Activated CD8-positive, alpha-beta memory T cell treated with anti-CD3 and anti-CD28 coated beads, Interleukin-2, amount 50 U/mL, for 48 hours (primary cell): ENCODE data around the gene ZBTB34.

Source experiments
- DNase-seq: peaks from one replicate; pipeline ENCODE4 v3.0.0-alpha.2; 2020

Gene ZBTB34

DNA sequence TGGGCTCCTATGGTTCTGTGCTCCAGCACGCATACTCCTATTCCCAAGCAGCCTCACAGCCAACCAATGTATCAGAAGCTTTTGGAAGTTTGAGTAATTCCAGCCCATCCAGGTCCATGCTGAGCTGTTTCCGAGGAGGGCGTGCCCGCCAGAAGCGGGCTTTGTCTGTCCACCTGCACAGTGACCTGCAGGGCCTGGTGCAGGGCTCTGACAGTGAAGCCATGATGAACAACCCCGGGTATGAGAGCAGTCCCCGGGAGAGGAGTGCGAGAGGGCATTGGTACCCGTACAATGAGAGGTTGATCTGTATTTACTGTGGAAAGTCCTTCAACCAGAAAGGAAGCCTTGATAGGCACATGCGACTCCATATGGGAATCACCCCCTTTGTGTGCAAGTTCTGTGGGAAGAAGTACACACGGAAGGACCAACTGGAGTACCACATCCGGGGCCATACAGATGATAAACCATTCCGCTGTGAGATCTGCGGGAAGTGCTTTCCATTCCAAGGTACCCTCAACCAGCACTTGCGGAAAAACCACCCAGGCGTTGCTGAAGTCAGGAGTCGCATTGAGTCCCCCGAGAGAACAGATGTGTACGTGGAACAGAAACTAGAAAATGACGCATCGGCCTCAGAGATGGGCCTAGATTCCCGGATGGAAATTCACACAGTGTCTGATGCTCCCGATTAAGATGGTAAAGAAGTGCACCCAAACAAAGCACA, 19.9 kb downstream of the ZBTB34 start:
- DNase-seq = no peak

DNA sequence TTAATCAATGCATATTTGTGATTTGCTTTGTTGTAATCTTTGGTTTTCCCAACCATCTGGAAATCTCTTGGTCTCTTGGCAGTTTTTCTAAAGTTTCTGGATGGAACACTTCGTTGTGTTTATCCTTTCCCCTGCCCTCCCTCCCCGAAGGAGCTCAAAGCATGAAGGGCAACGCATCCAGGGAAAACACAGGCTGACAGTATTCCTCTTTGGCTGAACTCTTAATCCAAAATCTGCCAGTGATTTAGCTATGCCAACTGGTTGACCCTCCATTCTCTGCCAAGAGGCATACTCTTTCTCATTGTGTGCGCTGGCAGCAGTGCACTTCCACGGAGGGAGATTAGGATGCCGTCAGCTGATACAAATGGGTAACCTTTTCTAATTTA, 20.5 kb downstream of the ZBTB34 start:
- no peak for DNase-seq

DNA sequence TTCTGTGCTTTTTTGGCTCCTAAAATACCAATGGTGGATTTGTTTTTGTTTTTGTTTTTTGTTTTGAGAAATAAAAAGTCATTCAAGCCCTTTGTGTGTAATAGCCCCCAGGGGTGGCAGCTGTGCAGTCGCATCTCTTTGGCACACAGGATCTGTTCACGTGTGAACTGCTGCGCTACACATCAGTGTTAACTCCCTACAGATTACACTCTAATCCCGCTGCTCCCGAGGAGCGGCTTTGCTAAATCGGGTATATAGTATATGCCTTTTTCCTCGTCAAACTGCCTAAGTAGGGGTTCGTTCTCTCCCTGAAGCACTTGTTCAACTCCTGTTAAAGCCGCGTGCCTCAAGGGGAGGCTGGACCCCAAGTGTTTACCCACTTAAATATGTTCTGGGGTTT, 22.3 kb downstream of the ZBTB34 start:
- no peak for DNase-seq

DNA sequence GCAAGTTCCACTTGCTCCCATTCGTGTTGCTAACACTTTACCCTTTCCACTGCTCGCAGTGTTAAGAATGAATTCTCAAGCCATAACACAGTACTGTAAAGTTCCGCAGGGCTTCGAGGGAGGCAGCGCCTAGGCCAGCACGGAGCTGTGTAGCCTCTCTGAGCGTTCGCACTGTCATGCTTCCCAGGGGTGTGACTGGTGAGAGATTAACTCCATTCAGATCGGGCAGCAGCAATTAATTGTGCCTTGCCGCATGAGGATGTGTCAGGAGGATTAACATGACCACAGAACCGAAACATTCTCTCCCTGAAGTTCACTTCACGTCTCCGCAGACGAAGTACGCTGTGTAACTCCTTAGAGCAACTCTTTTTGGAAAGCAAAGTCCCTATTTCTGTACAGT, 23.2 kb downstream of the ZBTB34 start:
- no peak for DNase-seq

DNA sequence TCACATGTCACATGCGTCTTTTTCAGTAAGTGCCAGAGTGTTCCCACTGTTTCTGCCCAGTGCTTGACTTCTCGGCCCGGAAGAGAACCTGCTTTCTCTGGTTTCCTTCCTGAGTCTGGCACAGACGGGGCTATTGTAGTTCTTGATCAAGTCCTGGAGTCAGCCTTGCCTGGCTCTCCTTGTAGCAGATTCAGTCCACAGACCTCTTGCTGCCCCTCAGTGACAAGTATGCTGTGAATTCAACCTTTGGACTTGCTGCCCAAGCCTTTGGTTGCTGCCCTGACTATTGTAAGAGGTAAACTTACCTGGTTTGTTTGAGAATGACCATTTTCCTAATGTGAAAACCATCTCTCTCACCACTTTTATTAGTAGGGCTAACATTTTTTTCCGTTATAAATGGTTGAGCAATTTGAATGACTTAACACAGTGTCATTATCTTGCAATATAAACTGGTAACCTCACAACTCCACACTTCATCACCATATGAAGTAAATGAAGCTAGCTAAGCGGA, 24.7 kb downstream of the ZBTB34 start:
- no peak for DNase-seq

DNA sequence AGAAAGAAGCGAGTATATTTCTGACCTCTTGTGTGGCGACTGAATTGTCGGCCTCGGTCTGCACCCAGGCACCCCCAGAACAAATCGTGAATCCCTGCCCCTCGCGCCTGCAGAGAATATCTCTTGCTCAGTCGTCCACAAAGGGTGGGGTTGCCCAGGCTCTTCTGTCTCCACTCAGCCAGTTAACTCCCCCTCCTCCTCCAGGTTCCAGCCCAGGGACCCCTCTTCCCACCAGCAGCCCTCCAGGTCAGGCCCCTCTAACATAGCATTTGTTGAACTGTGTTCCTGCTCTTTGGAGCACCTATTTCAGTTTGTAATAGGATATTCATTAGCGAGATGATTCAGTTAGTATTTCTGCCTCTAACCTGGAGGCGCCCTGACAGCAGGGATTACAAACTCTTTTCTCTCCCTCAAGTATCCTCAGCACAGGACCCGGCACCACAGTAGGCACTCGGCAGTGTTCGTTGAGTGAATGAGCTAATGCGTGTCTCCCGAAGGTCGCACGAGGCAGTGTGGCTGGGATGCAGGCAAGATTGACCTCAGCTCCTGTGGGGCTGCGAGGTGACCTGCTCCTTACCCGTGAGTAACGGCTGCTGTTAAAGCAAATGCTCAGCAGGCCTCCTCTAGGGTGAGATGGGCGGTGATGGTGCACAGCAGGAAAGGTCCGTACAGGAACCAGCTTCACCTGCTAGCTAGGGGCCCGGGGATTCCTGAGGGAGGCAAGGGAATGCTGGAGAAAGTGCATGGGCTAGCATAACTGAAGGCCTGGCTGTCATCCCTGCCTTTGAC, 25.8 kb downstream of the ZBTB34 start:
- DNase-seq = no peak

DNA sequence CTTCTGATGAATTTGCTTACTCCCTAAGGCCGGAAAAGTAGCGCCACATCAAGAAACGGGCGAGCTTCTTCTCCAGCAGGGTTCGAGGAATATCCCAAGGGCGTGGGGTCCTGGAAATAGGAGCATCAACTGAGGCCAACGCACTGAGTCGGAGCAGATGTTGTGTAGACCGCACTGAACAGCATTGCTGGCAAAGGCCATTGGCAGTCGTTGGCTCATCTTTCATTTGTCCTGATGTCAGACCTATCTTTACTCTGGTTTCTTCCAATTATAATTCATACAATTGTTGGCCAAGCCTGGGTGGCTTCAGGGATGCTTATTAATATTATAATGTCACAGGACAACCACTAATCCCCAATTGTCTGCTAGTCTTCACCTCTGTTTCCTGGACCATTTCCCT, 26.5 kb downstream of the ZBTB34 start:
- no peak for DNase-seq

DNA sequence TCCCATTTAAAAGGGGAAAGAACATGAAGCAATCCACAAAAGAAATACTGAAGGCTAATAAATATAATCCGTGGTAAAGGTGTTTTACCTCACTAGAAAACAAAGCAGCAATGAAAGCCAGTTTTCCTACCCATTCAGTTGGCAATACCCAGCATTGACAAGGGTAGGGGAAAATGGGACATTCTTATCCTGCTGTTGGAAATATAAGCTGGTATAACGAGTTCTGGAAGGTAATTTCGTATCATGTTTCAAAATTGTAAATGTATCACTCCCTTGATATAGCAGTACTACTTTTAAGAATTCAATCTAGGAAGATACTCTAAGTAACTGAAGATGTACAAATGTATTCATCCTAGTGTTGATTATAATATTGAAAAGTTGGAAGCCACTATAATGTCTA, 31.2 kb downstream of the ZBTB34 start:
- no peak for DNase-seq

DNA sequence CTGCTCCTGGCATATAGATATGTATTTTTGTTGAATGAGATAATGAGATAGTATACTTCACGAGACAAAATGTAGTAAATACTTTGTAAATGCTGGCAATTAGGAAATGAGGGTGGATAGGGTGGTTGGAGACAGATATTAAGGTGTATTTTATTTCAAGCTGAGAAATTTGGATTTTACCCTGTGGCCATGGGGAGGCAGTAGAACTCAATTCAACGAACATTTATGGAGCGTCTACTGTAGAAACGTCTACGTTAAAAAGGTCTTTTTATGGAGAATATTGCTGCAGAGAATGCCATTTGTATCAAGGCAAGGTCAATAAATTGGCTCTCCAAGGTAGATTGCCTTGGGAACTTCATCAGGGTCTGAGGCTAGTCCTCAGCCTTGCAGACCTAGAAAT, 32.6 kb downstream of the ZBTB34 start:
- DNase-seq = no peak

DNA sequence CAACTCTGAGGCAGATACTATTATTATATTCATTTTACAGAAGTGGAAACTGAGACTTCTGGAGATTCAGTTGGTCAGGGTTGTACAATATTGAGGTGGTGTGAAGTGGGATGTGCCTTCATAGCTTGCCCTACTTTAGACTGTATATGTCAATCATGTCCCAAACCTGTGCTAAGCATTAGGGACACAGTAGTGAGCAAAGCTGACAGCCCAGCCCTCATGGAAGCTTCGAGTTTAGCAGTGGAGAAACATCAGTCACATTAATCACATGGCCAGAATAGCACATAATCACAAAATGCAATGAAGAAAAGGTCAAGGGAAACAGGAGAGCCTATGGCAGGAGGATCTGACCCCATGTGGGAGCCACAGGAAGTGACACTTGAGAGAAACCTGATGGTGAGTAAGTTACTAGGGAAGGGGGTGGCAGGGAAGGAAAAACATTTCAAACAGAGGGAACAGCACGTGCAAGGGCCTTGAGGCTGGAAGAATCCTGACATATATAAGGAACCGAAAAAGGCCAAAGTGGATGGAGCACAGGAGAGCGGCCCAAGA, 33.7 kb downstream of the ZBTB34 start:
- DNase-seq = no peak

DNA sequence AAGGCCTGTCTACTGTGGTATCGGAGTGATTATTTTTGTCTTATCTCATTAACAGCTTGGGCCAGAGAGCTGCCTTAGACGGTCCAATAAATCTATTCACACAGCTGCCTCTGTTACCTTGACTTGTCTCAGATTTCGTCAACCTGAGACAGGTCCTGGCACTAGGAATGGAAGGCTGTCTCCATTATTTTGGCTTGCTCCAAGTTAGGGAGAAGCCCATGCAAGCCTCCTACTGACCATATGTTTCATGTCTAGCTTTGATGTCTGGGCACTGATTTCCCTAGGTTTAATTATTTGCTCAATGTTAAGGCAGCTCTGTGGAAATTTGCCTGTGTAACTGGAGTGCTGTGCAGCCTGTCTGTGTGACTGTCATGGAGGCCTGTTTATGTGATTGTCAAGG, 41.8 kb downstream of the ZBTB34 start:
- no peak for DNase-seq

DNA sequence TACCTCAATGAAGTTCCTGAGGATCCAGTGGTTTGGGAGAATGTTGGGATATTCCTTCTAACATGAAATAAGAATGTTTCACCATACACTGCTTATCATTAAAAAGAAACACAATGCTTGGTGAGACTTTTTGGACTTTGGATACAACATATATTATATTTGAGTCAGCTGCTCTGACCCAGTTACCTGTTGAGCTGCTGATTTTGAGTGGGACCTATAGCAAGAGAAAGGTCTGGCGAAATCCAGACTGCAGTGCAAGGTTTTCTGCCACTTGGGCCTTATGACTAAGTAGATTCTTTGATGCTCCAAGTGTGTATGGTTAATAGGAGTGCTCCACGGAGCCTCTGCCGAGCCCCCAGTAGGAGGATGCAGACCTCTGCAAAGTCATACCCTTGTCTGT, 44.1 kb downstream of the ZBTB34 start:
- DNase-seq = no peak

DNA sequence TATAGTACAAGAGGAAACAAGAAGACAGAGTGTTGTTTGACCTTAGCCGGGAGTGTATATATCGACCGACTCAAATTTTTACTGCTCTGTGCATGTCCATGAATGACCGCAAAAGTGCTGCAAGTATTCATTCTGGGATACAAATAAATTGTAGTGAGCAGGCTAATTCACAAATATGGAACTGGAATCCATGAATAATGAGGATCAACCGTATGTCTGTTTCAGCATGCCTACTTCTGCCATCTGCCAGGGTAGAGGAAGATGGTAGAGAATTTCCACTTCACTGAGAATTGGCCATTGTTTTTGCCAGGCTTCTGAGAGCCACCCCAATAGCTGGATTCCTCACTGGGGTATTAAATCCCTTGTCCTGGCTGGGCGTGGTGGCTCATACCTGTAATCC, 45.7 kb downstream of the ZBTB34 start:
- DNase-seq = no peak

DNA sequence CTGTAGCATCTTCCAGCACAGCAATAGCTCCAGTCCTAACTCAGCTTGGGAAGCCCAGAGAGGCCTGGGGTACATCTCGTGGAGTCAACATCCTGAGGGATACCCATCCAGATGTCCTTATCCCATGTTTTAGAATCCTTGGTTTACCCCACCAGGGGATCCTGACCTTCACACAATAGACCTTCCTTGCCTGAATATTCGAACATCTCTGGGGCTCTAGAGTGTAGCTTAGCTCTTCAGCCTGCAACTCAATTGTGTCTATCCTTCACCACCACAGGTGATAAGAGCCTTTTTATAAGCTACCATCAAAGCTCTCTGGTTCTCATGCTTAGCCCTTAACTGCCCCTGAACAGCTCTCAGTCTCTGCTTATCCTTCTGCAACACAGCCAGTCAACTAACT, 46.6 kb downstream of the ZBTB34 start:
- no peak for DNase-seq

DNA sequence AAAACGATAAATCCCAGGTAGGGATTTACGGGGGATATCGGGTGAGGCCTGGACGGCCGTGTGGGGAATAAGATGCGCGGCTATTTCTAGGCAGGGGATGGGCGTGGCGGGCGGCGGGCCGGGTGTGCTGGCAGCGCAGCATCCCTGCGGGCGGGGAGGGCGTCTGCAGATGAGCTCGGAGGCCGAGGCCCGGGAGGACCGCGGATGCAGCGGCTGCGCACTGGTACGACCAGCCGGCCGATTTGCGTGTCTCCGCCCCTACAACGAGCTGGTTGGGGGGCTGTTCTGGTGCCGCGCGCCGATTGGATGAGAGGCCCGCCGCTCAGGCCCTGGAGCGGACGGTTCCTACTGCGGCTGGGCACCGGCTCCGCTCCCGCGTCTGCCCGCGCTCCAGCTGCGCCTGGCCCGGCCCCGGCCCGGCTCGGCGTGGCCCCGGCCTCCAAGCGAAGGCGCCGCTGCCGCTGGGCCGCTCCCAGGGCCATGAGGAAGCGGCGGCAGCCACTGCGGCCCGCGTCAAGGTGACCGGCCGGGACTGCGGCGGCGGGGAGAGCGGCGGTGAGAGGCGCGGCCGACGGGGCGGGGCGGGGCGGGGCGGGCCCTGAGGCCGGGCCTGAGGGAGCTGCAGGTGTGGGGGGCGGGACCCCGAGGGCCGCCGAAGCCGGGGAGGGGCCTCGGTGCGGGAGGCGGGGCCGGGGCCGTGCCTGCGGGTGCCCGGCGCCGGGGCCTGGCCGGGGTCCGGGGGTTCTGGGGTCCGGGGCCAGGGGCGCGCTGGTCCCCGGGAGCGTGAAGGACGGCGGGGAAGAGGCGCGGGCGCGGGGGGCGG, 54.2 kb downstream of the ZBTB34 start, which contains the start of gene RALGPS1:
Gene RALGPS1, plus strand, starts transcription at position 325 of the 823 bp plus-strand sequence. CDS start 47,508 bp downstream, outside the sequence.
- DNase-seq = peak; percentile 91

DNA sequence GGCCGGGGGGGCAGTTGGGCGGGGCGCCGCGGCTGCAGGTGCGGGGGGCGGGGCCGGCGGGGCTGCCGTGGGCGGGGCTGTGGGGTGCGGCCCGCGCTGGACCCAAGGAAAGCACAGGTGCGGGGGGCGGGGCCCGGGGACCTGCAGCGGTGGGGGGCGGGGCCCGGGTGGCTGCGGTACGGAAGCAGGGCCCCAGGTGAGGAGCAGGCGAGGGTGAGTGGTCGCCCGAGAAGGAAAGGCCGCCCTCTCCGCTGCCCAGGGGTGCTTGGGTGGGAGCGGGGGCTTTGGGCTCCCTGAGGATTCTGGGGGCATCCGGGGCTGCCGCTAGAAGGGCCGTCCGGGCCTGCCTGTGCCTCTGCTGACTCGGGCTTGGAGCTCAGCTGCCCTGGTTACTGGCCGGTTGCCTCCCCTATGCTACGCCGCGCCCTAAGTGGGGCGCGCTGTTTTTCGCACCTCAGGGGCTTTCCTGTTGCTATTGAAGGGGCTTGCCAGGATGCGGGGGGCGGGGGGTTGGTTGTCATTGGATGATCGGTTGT, 54.9 kb downstream of the ZBTB34 start:
- DNase-seq = no peak

DNA sequence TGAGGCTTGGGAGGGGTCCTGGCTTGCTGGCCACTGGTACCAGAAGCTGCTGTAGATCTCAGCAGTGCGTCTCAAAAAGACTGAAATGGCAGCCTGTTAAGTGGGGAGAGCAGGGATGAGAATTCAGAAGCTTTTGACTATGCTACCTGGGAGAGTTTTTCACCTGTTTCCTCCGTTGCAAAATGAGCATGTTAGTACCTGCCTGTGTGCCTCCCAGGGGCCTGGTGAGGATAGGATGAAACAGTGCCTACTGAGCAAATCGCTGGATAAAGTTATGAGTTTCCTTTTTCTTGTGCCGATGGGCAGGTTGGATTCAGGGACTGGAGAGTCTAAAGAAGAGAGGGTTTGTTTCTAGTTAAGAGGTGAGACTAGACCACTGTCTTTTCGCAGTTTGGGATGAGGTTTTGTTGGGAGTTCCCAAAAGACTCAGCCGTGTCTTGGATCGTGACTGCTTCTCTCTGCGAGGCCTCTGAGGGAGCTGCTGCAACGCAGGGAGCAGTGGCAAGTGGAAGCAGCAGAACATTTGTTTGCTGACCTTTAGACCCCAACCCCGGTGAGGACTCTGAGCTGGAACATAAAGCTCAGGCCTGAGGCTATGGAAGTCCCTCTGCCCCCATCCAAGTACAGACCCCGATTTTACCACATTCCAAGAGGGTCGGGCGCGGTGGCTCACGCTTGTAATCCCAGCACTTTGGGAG, 55.6 kb downstream of the ZBTB34 start:
- DNase-seq = no peak

DNA sequence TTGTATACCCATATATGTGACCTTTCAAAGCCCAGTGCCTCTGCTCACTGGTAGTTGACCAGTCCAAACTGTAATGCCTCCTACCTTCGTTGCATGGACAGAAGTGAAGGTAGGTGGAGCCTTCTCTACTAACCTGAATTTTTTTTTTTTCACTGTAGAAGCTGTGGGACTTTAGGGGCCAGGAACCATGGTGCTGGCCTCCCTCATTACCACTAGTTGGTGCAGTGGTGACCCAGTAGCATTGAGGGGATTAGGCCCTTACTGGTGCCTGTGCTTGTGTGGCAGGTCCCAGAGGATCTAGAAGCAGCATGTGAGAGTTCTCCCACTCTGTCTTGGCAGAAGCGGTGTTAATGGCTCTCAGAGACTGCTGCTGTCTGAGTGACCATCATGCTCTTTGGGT, 56.5 kb downstream of the ZBTB34 start:
- no peak for DNase-seq

DNA sequence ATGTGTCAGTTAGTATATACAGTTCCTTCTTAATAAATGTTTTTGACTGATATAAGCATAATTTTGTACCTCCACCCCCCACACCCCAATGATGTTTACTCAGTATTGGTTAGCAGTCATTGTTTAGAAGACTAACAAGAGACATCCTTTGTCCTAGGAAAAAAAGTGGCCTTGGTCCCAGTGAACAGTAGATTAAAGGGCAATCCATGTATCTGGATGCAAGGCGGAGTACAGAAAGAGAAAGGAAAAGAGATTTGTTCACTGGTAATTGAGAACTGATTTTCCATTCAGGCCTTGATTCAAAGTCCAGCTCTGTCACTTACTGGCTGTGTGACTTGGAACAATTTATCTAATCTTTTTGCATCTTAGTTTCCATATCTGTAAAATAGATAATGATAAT, 58.8 kb downstream of the ZBTB34 start:
- DNase-seq = no peak

DNA sequence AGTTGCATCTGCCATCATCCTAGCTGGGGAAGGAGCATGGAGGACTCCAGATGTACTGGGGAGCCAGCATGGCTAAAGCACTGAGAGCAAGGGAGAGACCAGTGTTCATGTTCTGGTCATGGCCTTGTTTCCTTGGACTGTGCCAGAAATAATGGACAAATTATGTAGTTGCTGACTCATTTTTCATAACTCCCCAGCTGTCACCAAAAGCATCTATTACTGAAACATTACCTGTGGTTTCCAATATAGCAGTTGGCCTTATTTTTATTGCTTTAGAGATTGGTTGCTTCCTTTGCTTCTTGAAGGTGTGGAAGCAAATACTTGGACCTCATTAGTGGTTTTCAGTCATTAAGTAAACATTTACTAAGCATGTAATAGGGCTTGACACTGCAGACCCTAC, 65.4 kb downstream of the ZBTB34 start:
- no peak for DNase-seq

DNA sequence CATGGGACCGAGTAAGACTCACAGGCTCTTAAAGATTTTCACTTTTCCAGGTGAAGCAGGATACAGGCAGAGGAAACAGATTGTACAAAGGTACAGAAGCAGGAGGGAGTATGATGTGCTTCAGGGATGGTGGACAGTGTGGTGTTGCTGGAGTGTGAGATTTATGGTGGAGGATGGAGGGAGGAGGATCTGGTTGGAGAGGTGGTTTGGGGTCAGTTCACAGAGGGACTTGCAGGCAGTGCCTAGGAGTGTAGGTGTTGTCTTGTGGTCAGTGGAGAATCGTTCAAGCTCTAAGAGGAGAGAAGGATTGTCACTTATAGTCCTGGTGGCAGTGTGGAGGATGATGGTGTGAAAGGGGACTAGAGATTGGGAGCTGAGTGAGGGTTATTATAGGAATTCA, 65.9 kb downstream of the ZBTB34 start:
- DNase-seq = no peak

DNA sequence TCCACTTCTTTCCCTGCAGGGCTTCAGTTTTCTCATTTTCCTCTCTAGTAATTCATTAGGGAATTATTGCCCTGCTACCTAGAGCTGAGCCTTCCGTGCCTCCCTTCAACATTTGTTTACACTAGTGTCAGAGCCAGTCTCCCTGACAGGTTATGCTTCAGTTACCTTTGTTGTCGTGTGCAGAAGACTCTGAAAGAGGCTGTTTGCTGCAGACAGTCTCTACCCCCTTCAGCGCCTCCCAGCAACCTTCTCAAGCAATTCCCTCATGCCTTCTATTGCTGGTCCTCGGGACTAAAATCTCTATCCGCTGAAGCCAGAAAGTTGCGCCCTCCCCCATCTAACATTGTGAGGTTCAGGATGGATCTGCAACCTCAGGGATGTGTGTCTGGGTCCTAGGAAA, 67.0 kb downstream of the ZBTB34 start:
- no peak for DNase-seq
